NCI-H1417 (cell line): ENCODE results near the gene CILP2.

Source experiments
- DNase-seq, 3 experiments: peaks; one replicate each; lab custom pipeline; 2025; lab: John Stamatoyannopoulos, UW

CILP2 gene

GRCh38 chr19:19543640-19544039 lies 5.6 kb downstream of the CILP2 start:
- no peak for DNase-seq

- no peak for DNase-seq
These were observed 6.3 kb downstream of the CILP2 start for GRCh38 chr19:19544257-19544953.

GRCh38 chr19:19544954-19545591 lies 7.0 kb downstream of the CILP2 start:
- no peak for DNase-seq

- DNase-seq: no peak
These were observed 7.6 kb downstream of the CILP2 start for GRCh38 chr19:19545707-19546106.

GRCh38 chr19:19546751-19547162 lies 8.7 kb downstream of the CILP2 start:
- DNase-seq: no peak

- DNase-seq: no peak
These were observed 9.7 kb downstream of the CILP2 start for GRCh38 chr19:19547674-19548336.

- no peak for DNase-seq
These were observed 11.1 kb downstream of the CILP2 start for GRCh38 chr19:19548915-19549759.

GRCh38 chr19:19549804-19550464 lies 11.9 kb downstream of the CILP2 start:
- DNase-seq: no peak

GRCh38 chr19:19550485-19550929 lies 12.4 kb downstream of the CILP2 start:
- DNase-seq: no peak

GRCh38 chr19:19550972-19551852 lies 13.1 kb downstream of the CILP2 start:
- no peak for DNase-seq

GRCh38 chr19:19551853-19552192 lies 13.8 kb downstream of the CILP2 start:
- no peak for DNase-seq

GRCh38 chr19:19552798-19553197 lies 14.7 kb downstream of the CILP2 start:
- DNase-seq: no peak

GRCh38 chr19:19553670-19554069 lies 15.6 kb downstream of the CILP2 start:
- DNase-seq: no peak

- no peak for DNase-seq
These were observed 16.3 kb downstream of the CILP2 start for GRCh38 chr19:19554074-19555023.

- DNase-seq: no peak
These were observed 20.0 kb downstream of the CILP2 start for GRCh38 chr19:19558055-19558454.

GRCh38 chr19:19558636-19559035 lies 20.6 kb downstream of the CILP2 start:
- no peak for DNase-seq

- no peak for DNase-seq
These were observed 21.9 kb downstream of the CILP2 start for GRCh38 chr19:19559931-19560330.

GRCh38 chr19:19561946-19562664 lies 24.0 kb downstream of the CILP2 start:
- no peak for DNase-seq
